ENCODE data around the gene EXOC3L4.

Gene EXOC3L4

DNA sequence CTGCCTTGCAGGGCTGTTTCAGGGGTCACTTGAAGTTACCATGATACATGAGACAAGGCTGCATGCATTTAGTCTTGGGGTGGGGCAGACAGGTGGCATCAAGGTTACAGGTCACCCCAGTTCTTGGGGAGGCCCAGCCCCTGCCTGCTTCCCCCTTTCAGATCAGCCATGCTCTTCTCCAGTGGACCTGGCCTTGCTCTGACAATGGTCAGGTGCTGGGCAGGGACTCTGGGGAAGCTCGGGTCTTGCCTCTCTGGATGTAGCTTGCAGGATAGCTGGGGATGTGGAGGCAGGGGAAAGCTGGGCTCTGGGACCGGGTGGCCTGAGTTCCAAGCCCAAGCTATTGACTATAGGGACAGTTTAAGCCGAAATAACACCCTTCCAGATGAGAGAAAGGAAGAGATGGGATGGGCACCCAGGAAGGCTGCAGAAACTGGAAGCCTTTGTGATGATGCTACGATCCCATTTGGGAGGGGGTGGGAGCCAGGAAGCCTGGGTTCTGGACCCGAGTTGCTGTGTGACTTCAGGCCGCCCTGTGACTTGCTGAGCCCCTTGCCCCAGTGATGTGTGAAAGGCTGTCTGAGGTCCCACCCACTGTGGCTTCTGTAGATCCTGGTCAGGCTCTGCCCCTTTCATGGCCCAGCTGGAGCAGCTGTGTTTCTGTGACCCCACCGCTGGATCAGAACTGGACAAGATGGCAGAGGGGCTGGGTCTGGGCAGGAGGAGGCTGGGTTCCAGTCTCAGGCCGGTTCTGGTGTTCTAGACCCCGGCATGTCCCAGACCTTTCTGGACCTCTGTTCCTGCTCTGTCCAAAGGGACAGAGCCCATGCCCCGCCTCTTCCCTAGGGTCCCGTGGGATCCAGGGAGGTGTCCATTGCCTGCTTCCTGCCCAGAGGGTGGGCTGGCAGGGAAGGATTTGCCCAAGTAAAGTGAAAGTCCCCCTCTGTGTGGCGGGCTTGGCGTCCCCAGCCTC lies 30.9 kb downstream of the EXOC3L4 start:
- H3K4me3 ChIP-seq (replicated peaks in 1 of 2; ENCODE audit: low read depth in 2 of 2, low read length in 2 of 2) = peak overlapping the region in 1 of 2 donors; percentile 67

DNA sequence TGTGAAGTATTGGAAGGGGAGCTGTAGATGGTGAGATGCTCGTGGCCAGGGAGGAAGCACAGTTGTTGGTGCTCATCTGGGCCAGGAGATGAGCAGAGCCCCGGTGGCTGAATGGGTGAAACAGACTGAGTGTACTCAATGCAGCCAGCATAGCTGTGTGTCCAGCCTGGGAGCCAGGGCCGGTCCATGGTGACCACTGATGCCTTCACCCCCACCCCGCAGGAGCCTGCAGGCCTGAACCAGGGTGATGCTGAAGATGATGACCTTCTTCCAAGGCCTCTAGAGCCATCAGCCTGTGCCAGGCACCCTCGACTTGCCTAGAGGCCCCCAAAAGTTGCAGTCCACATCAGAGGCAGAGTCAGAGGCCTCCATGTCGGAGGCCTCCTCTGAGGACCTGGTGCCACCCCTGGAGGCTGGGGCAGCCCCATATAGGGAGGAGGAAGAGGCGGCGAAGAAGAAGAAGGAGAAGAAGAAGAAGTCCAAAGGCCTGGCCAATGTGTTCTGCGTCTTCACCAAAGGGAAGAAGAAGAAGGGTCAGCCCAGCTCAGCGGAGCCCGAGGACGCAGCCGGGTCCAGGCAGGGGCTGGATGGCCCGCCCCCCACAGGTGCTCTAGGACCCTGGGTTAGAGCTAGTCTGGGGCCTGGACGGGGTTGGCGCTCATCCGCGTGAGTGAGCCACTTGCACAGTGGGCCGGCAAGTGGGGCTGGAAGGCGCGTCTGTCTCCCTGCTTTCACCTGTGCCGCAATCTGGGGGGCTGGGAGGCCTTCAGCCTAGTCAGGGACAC lies 31.8 kb downstream of the EXOC3L4 start:
- DNase-seq (ENCODE audit: low read depth in 2 of 2) = no peak
- TF ChIP-seq, protein P1, sequence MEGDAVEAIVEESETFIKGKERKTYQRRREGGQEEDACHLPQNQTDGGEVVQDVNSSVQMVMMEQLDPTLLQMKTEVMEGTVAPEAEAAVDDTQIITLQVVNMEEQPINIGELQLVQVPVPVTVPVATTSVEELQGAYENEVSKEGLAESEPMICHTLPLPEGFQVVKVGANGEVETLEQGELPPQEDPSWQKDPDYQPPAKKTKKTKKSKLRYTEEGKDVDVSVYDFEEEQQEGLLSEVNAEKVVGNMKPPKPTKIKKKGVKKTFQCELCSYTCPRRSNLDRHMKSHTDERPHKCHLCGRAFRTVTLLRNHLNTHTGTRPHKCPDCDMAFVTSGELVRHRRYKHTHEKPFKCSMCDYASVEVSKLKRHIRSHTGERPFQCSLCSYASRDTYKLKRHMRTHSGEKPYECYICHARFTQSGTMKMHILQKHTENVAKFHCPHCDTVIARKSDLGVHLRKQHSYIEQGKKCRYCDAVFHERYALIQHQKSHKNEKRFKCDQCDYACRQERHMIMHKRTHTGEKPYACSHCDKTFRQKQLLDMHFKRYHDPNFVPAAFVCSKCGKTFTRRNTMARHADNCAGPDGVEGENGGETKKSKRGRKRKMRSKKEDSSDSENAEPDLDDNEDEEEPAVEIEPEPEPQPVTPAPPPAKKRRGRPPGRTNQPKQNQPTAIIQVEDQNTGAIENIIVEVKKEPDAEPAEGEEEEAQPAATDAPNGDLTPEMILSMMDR (IDR thresholded peaks at IDR 0.05; ENCODE audit: low read depth, low read length) = no peak
- peak overlapping the region in 1 of 2 donors; percentile 8 for H3K4me3 ChIP-seq (replicated peaks in 1 of 2; ENCODE audit: low read depth in 2 of 2, low read length in 2 of 2)

More for the DNA sequence above, 30.9 kb downstream of the EXOC3L4 start:
- DNase-seq (ENCODE audit: low read depth in 2 of 2) = no peak
- TF ChIP-seq, protein P1 (IDR thresholded peaks at IDR 0.05; ENCODE audit: low read depth, low read length) = no peak

DNA sequence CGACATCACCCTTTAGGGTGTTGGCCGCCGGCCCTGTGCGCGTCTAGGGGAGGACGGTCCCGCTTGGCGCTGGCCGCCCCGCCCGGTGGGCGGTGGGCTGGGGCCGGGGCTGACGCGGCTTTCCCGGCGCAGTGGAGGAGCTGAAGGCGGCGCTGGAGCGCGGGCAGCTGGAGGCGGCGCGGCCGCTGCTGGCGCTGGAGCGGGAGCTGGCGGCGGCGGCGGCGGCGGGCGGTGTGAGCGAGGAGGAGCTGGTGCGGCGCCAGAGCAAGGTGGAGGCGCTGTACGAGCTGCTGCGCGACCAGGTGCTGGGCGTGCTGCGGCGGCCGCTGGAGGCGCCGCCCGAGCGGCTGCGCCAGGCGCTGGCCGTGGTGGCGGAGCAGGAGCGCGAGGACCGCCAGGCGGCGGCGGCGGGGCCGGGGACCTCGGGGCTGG lies 32.4 kb downstream of the EXOC3L4 start:
- peak overlapping the region in 1 of 2 donors; percentile 8 for H3K4me3 ChIP-seq (replicated peaks in 1 of 2; ENCODE audit: low read depth in 2 of 2, low read length in 2 of 2)
- TF ChIP-seq, protein P1 (IDR thresholded peaks at IDR 0.05; ENCODE audit: low read depth, low read length) = no peak
- peak in 1 of 2 donors; percentile 27 for DNase-seq (ENCODE audit: low read depth in 2 of 2)

DNA sequence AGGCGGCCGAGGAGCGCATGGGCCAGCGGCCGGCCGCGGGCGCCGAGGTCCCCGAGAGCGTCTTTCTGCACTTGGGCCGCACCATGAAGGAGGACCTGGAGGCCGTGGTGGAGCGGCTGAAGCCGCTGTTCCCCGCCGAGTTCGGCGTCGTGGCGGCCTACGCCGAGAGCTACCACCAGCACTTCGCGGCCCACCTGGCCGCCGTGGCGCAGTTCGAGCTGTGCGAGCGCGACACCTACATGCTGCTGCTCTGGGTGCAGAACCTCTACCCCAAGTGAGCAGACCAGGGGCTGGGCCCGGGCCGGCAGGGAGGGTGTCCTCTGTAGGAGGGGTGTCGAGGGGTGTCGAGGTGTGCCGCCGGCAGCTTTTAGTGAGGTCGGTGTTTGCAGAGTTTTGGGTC lies 32.8 kb downstream of the EXOC3L4 start:
- no peak for DNase-seq (ENCODE audit: low read depth in 2 of 2)
- TF ChIP-seq, protein P1 (IDR thresholded peaks at IDR 0.05; ENCODE audit: low read depth, low read length) = no peak
- H3K4me3 ChIP-seq (replicated peaks in 1 of 2; ENCODE audit: low read depth in 2 of 2, low read length in 2 of 2) = no peak overlapping the region

DNA sequence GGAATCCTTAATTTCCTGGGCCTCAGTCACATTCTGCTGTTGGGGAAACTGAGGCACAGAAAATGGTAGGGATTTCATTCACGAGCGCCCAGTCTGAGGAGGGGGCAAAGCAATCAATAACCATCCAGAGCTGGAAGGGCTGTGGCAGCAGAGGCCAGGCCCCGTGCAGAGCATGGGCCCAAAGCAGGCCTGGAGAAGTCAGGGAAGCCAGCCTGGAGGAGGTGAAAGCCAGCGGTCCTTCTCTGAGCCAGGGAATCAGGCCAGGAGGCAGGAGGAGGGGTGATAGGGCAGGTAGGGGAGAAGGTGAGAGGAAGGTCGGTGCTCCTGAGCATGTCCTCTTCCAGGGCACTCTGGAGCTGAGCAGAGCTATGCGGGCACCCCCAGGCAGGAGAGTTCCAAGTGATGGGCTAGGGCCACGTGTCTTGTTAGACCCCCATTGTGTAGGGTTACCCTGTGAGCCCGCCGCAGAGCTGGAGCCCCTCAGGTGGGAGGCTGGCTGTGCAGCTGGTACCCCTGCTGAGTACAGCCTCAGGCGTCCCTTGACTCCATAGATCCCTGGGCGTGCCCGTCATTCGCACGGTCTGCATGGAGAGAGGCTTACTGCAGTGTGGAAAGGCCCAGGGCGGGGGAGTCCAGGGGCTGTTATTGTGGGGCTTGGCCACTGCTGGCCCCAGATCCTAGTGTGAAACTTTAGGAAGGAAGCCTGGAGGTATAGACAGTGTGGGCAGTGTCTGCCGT lies 33.5 kb downstream of the EXOC3L4 start:
- TF ChIP-seq, protein P1 (IDR thresholded peaks at IDR 0.05; ENCODE audit: low read depth, low read length) = no peak
- H3K4me3 ChIP-seq (replicated peaks in 1 of 2; ENCODE audit: low read depth in 2 of 2, low read length in 2 of 2) = no peak overlapping the region
- no peak for DNase-seq (ENCODE audit: low read depth in 2 of 2)

DNA sequence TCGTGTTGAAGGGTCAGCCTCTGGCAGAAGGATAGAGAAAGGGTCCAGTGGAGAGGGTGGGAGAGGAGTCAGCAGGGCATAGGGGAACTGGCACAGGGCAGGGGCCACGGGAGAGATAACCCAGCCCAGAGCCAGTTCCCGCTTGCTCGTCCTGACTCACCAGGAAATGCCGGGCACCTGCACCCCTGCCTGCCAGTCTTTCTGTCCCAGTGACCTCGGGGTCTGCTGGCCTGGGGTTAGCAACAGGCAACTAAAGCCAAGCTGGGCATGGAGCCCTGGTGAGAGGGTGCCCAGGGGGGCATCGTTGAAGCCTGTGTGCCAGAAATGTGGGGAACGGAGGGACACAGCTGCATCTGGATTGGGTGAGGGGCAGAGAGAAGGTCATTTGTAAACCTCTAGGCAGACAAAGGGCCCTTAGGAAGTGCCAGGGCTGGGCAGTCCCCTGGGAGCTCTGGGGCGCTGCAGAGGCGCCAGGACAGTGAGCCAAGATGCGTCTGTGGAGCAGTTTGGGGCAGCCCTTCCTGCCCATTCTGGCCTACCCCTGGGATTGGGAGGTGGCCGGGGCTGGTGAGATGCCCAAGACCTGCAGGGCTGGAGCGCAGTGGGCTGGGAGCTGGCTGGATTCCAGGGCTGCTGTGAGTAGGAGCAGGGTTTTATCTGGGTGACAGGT lies 34.2 kb downstream of the EXOC3L4 start:
- TF ChIP-seq, protein P1 (IDR thresholded peaks at IDR 0.05; ENCODE audit: low read depth, low read length) = no peak
- DNase-seq (ENCODE audit: low read depth in 2 of 2) = no peak
- no peak overlapping the region for H3K4me3 ChIP-seq (replicated peaks in 1 of 2; ENCODE audit: low read depth in 2 of 2, low read length in 2 of 2)
